HCT116 (cell line): ENCODE data around the gene SBF2.

Experiments
- CTCF ChIP-seq, 3 experiments: fragments of 200-600 bp in 1 of 3; sonication (generic) in 1 of 3; IDR thresholded peaks in 2 of 3; conservative IDR thresholded peaks in 1 of 3; 2 replicates each; pipeline ENCODE4 v1.5.1; 2012 to 2017; ENCODE audit warnings: low read depth in 2 of 3, low read length in 2 of 3, antibody characterized with exemption in 1 of 3, borderline replicate concordance in 1 of 3, control low read depth in 1 of 3, mild to moderate bottlenecking in 1 of 3, mixed read lengths in 1 of 3, mixed run types in 1 of 3, moderate library complexity in 1 of 3; ENCODE audit not compliant: insufficient read depth in 1 of 3
- RAD21 ChIP-seq: IDR thresholded peaks from 2 replicates; pipeline ENCODE4 v1.6.1; 2012; ENCODE audit warnings: low read depth, mild to moderate bottlenecking
- SIN3A ChIP-seq: IDR thresholded peaks from 2 replicates; pipeline ENCODE4 v1.6.1; 2012; ENCODE audit warnings: low read depth
- ZFX ChIP-seq: fragments of 450-650 bp; IDR thresholded peaks from 2 replicates; pipeline ENCODE4 v1.6.1; 2017

- TF ChIP-seq CTCF (IDR thresholded peaks at IDR 0.05 in 2 of 3, conservative IDR thresholded peaks at IDR 0.05 in 1 of 3; ENCODE audit: borderline replicate concordance in 1 of 3, insufficient read depth in 1 of 3, low read depth in 2 of 3, low read length in 2 of 3) (no peak), RAD21 (no peak), ZFX (no peak), SIN3A (no peak)
Measured at GRCh38 chr11:10096987-10097386, 197.0 kb downstream of the SBF2 start.
